IMR-90 (cell line): ENCODE measurements around the gene RASA1. TPM values are rescaled to one million over a fixed set of nuclear protein-coding genes. Genes with fewer than 3 reads are reported as not detected.

Experiments
- ATAC-seq: fragments of 200-7000 bp; cut with Tn5 transposase; 2 replicates; pipeline ENCODE4 v1.9.1; 2020; ENCODE audit warnings: low read depth, mild to moderate bottlenecking, moderate library complexity
- BruUV-seq: library from RNA; stranded (reverse); fragments of 400-500 nt; replicated peaks from 2 replicates; lab custom pipeline; 2021; lab: Mats Ljungman, UMichigan
- CTCF ChIA-PET: fragments of 300-600 bp; formaldehyde crosslinking; extraction: SDS; loops from one replicate; lab custom pipeline; 2021; ENCODE audit warnings: antibody characterized with exemption; lab: Yijun Ruan, JAX
- POLR2A ChIA-PET: fragments of 300-600 bp; sonication (Branson Sonifier 250); formaldehyde crosslinking; loops from one replicate; lab custom pipeline; 2022; ENCODE audit warnings: antibody characterized with exemption; ENCODE audit not compliant: unreplicated experiment; lab: Charles Lee
- DNase-seq: peaks from one replicate; pipeline ENCODE4 v3.0.0; 2013
- H2AFZ ChIP-seq: replicated peaks from 2 replicates; pipeline ENCODE3; 2013; ENCODE audit warnings: low read length, mild to moderate bottlenecking; ENCODE audit not compliant: poor library complexity
- H2AK5ac ChIP-seq: 2 replicates; pipeline ENCODE4 v1.6.1; 2013; ENCODE audit warnings: low read depth, low read length, inconsistent platforms
- H2AK9ac ChIP-seq: replicated peaks from 2 replicates; pipeline ENCODE3; 2013; ENCODE audit warnings: mild to moderate bottlenecking, low read depth, low read length, moderate library complexity; ENCODE audit not compliant: poor library complexity
- H2BK120ac ChIP-seq: 2 replicates; pipeline ENCODE4 v1.6.1; 2013; ENCODE audit warnings: low read depth, low read length, inconsistent platforms
- H2BK15ac ChIP-seq: 3 replicates; pipeline ENCODE4 v1.6.1; 2013; ENCODE audit warnings: low read depth, low read length, inconsistent platforms
- H2BK20ac ChIP-seq: 2 replicates; pipeline ENCODE4 v1.6.1; 2013; ENCODE audit warnings: low read depth, mild to moderate bottlenecking, inconsistent platforms, low read length, moderate library complexity
- H2BK5ac ChIP-seq: 2 replicates; pipeline ENCODE4 v1.6.1; 2013; ENCODE audit warnings: mild to moderate bottlenecking, low read depth, low read length, inconsistent platforms; ENCODE audit not compliant: poor library complexity, severe bottlenecking
- H3K14ac ChIP-seq: replicated peaks from 2 replicates; pipeline ENCODE4 v1.6.1; 2013; ENCODE audit warnings: low read depth, low read length, inconsistent platforms
- H3K18ac ChIP-seq: 2 replicates; pipeline ENCODE4 v1.6.1; 2013; ENCODE audit warnings: low read depth, low read length, control low read depth
- H3K23ac ChIP-seq: 2 replicates; pipeline ENCODE4 v1.6.1; 2013; ENCODE audit warnings: low read depth, low read length, inconsistent platforms
- H3K27ac ChIP-seq: 2 replicates; pipeline ENCODE4 v1.5.1; 2013; ENCODE audit warnings: mild to moderate bottlenecking, control low read depth, low read length; ENCODE audit not compliant: insufficient read depth
- H3K27me3 ChIP-seq: 2 replicates; pipeline ENCODE4 v1.6.1; 2013; ENCODE audit warnings: low read length; ENCODE audit not compliant: control insufficient read depth, insufficient read depth
- H3K36me3 ChIP-seq: 2 replicates; pipeline ENCODE4 v1.6.1; 2013; ENCODE audit warnings: low read length, mixed read lengths; ENCODE audit not compliant: control insufficient read depth, insufficient read depth
- H3K4ac ChIP-seq: 2 replicates; pipeline ENCODE4 v1.6.1; 2013; ENCODE audit warnings: low read depth, low read length, inconsistent platforms
- H3K4me1 ChIP-seq: 2 replicates; pipeline ENCODE4 v1.6.1; 2013; ENCODE audit warnings: low read length, mixed read lengths; ENCODE audit not compliant: control insufficient read depth, insufficient read depth
- H3K4me2 ChIP-seq: 2 replicates; pipeline ENCODE4 v1.6.1; 2013; ENCODE audit warnings: low read depth, mild to moderate bottlenecking, control low read depth, low read length, moderate library complexity
- H3K4me3 ChIP-seq: 2 replicates; pipeline ENCODE4 v1.5.1; 2013; ENCODE audit warnings: low read depth, mild to moderate bottlenecking, control low read depth, low read length, moderate library complexity; ENCODE audit not compliant: insufficient read depth
- H3K56ac ChIP-seq: 2 replicates; pipeline ENCODE4 v1.6.1; 2013; ENCODE audit warnings: low read length, inconsistent platforms; ENCODE audit not compliant: insufficient read depth; ENCODE audit errors: extremely low read depth
- H3K79me1 ChIP-seq, 2 experiments: 2 replicates each; pipeline ENCODE4 v1.6.1; 2013; ENCODE audit warnings: low read length in 2 of 2, inconsistent platforms in 1 of 2, low read depth in 1 of 2
- H3K9ac ChIP-seq: 2 replicates; pipeline ENCODE4 v1.6.1; 2013; ENCODE audit warnings: low read depth, low read length, control low read depth
- H3K9me1 ChIP-seq: 2 replicates; pipeline ENCODE4 v1.6.1; 2013; ENCODE audit warnings: low read length, inconsistent platforms; ENCODE audit not compliant: insufficient read depth
- H3K9me3 ChIP-seq: 2 replicates; pipeline ENCODE4 v1.6.1; 2013; ENCODE audit warnings: low read length; ENCODE audit not compliant: control insufficient read depth, insufficient read depth
- H4K20me1 ChIP-seq: 2 replicates; pipeline ENCODE4 v1.6.1; 2013; ENCODE audit warnings: low read length, inconsistent platforms; ENCODE audit not compliant: insufficient read depth
- H4K5ac ChIP-seq: 2 replicates; pipeline ENCODE4 v1.6.1; 2013; ENCODE audit warnings: mild to moderate bottlenecking, low read depth, low read length, control low read depth
- H4K8ac ChIP-seq, 2 experiments: 2 replicates each; pipeline ENCODE4 v1.6.1; 2013; ENCODE audit warnings: low read depth in 2 of 2, low read length in 2 of 2, control low read depth in 1 of 2, inconsistent platforms in 1 of 2
- H4K91ac ChIP-seq: 2 replicates; pipeline ENCODE4 v1.6.1; 2013; ENCODE audit warnings: low read depth, low read length, inconsistent platforms; ENCODE audit not compliant: insufficient read depth
- MAFK ChIP-seq: IDR thresholded peaks from 2 replicates; pipeline ENCODE4 v1.6.1; 2012; ENCODE audit warnings: low read depth, low read length, improper control_type of control experiment
- POLR2A ChIP-seq: IDR thresholded peaks from 2 replicates; pipeline ENCODE4 v1.6.1; 2012; ENCODE audit warnings: mild to moderate bottlenecking, low read depth, low read length
- WGBS, 2 experiments: methylation state at CpG; one replicate each; pipeline versions ENCODE4 v1.1.5 to v1.1.7; 2013; ENCODE audit warnings: missing lambda C conversion rate in 2 of 2; ENCODE audit not compliant: insufficient read length in 1 of 2; ENCODE audit errors: extremely low coverage in 2 of 2; 5-methylcytosine and 5-hydroxymethylcytosine counted together
- dilution Hi-C: fragments of 300-500 bp; cut with HindIII; formaldehyde crosslinking; loops from one replicate; pipeline ENCODE4 v1.14.3; 2018; ENCODE audit warnings: low sequenced_read_pairs; ENCODE audit not compliant: unreplicated experiment
- in situ Hi-C: fragments of 300-500 bp; cut with MboI; formaldehyde crosslinking; loops from 3 replicates; pipeline ENCODE4 v1.14.3; 2019; ENCODE audit warnings: low sequenced_read_pairs, inconsistent platforms, mixed read lengths
- intact Hi-C: fragments of 100-400 bp; cut with micrococcal nuclease; formaldehyde crosslinking; loops from 2 replicates; pipeline ENCODE4 v1.10.0; 2022
- polyA plus RNA-seq, 3 experiments: library from polyadenylated mRNA; depleted of rRNA; stranded (reverse); fragments of >200 nt; gene quantifications; 2 replicates each; pipeline ENCODE4 v1.2.3, GENCODE V29; 2012; ENCODE audit warnings: low replicate concordance in 1 of 3
- total RNA-seq: library from RNA; depleted of rRNA; stranded (reverse); fragments of >200 nt; gene quantifications from 2 replicates; pipeline ENCODE4 v1.2.3, GENCODE V29; 2012

Gene RASA1
- total and polyA plus RNA-seq, 2 of the 4 experiments (the other 2 are of a cell fraction): 37.6 to 45.7 TPM

GRCh38 chr5:87423755-87424154, 156.1 kb downstream of the RASA1 start:
- Histone ChIP-seq H4K91ac (no peak overlapping the region), H3K9ac (no peak overlapping the region), H3K18ac (no peak overlapping the region), H2BK20ac (no peak overlapping the region), H3K4me2 (no peak overlapping the region), H2AK9ac (no peak overlapping the region), H3K23ac (no peak overlapping the region), H3K4ac (no peak overlapping the region), H3K14ac (no peak overlapping the region), H2BK15ac (no peak overlapping the region), H2BK120ac (no peak overlapping the region), H4K20me1 (no peaks in the 10 kb centered on the region), H4K5ac (no peak overlapping the region), H2AK5ac (no peak overlapping the region), H3K9me1 (no peaks in the 10 kb centered on the region), H3K27me3 (no peaks in the 10 kb centered on the region), H3K27ac (no peak overlapping the region), H3K36me3 (no peaks in the 10 kb centered on the region), H3K9me3 (no peaks in the 10 kb centered on the region), H3K4me3 (no peak overlapping the region), H3K4me1 (no peaks in the 10 kb centered on the region), H3K79me1 (no peaks in the 10 kb centered on the region), H4K8ac (no peak overlapping the region), H2BK5ac (no peak overlapping the region), H3K56ac (no peak overlapping the region), H2AFZ (no peak overlapping the region)
- intact Hi-C loops: loop anchor here (5.0 to 10.0 kb wide), 3 partner anchors 351 to 1301 kb away; no protein-coding TSS in a partner anchor
- dilution Hi-C loops: no loop called here
- no CpG with 5 or more reads among the region's 1 CpG for WGBS, 2 experiments
- TF ChIP-seq POLR2A (no peak), MAFK (peak; percentile 75)
- no peak for DNase-seq
- no TSS peak for BruUV-seq
- CTCF ChIA-PET: no interaction called here
- in situ Hi-C loops: loop anchor here (10.0 to 25.0 kb wide), 2 partner anchors 511 to 1261 kb away; no protein-coding TSS in a partner anchor
- no peak for ATAC-seq
- POLR2A ChIA-PET: no interaction called here
